GM18858 (cell line): ENCODE data around the gene PAPPA2.
"Not testable (repeated sequence)": the region's sequence is repeated elsewhere in the genome, so short reads cannot be mapped to it uniquely, and the experiment has no call there.

Experiments
- ATAC-seq: cut with Tn5 transposase; IDR thresholded peaks from one replicate; pipeline ENCODE4 v1.9.1; 2021; ENCODE audit not compliant: unreplicated experiment

PAPPA2 gene

DNA sequence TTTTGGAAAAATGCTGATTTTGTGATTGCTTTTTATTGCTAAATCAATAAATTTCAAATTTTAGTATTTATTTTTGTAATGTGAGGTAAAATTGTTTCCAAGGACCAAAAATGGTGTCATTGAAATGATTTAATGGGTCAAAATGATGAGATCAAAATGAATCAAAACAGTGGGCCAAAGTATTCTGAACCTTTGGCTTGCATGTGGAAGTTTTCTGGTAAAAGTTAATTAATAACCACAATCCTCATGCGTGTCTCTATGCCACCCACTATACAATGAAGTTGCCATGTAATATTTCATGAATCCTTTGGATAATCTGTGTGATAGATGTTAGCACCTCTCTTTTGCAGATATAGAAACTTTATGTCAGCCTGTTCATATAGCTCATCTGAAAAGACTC lies 83.8 kb downstream of the PAPPA2 start:
- ATAC-seq: no peak

GRCh38 chr1:176551146-176551545 lies 88.2 kb downstream of the PAPPA2 start:
- ATAC-seq: no peak

GRCh38 chr1:176552217-176552991 lies 89.4 kb downstream of the PAPPA2 start:
- no peak for ATAC-seq

GRCh38 chr1:176552999-176553398 lies 90.0 kb downstream of the PAPPA2 start:
- ATAC-seq: no peak

- ATAC-seq: no peak
These were observed 93.3 kb downstream of the PAPPA2 start for GRCh38 chr1:176556288-176556687.

GRCh38 chr1:176557543-176558258 lies 94.7 kb downstream of the PAPPA2 start:
- no peak for ATAC-seq

- no peak for ATAC-seq
These were observed 95.6 kb downstream of the PAPPA2 start for GRCh38 chr1:176558561-176558960.

DNA sequence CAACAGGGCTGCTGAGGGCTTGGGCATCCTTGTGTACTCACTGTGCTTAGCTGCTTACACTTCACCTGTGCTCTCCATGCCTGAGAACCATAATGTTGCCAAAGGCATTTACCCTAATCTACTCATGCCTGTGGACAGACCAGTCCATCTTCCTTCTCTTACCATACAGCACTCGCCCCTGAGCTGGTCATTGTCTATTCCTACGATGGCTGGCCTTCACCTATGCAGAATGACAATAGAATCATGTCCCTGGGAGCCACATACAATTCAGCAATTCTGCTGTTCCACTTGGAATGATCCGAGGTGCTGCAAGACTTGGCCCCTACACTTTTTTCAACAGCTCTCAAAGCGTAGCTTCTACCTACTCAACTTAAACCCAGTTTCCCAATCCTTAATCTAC lies 96.5 kb downstream of the PAPPA2 start:
- no peak for ATAC-seq

DNA sequence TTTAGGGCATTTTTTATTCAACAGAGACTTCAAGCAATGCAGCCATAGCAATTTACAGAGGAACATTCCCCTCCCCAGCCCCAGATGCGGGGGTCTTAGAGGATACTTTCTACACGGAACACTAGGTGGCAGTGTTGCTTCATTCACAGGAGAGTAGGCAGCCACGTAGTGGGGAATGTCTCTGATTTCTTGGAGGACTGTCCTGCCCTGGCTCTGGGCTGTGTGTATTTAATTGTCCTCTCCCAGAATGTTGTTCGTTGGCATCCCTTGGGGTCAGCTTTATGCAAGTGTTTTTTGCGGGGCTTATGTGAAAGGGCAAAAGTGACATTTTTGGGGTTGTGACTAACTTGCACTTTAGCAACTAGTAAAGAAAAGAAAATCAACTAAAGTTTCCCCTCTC lies 96.9 kb downstream of the PAPPA2 start:
- ATAC-seq: peak; percentile 47

GRCh38 chr1:176560681-176561080 lies 97.7 kb downstream of the PAPPA2 start:
- no peak for ATAC-seq

DNA sequence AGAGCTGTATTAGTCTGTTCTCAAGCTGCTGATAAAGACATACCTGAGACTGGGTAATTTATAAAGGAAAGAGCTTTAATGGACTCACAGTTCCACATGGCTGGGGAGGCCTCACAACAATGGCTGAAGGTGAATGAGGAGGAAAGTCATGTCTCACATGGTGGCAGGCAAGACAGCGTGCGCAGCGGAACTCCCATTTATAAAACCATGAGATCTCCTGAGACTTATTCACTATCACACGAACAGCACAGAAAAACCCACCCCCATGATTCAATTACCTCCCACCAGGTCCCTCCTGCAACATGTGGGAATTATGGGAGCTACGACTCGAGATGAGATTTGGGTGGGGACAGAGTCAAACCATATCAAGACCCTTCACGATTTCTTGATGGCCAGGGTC lies 98.8 kb downstream of the PAPPA2 start:
- ATAC-seq: not testable (repeated sequence)

DNA sequence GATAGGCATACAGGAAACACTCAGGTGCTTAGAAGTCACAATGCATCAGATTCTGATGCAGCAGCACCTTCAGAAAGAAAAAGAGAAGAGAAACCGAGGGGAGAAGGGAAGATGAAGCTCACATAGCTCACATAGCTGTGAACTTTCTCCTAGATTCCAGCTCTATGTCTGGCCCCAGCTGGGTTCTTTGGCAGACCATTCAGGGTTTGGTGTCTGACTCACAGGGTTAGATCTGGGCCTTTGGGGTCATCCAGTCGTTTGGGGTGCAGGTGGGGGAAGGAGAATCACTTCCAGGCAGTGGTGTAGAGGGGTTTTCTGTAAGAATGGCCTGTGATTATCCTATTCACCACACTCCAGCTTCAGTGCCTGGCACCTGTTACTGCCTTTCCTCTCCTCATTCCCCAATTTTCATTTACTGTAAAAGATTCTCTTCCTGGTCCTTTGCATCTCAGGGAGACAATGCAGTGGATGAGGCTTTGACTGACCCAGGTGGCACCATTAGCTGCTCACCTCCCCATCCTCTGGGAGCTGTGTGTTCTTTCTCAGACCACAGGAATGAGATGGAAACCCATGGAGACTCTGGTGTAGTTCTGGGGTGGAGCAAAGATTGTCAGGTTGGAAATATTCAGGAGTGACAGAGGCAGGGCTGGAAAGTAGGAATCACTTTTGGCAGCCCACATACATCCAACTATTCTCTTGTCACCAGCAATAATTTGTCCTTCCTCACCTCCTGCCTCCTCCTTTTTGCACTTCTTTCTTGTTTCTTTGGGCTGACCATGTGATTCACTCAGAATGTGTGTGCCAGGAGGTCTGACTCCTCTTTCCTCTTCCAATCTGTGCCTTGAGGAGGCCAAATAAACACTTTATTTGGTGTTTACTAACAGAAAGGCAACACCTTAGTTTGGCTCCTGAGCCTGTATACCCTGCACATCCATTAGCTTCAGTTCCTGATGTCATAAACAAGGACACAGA lies 103.3 kb downstream of the PAPPA2 start:
- no peak for ATAC-seq

DNA sequence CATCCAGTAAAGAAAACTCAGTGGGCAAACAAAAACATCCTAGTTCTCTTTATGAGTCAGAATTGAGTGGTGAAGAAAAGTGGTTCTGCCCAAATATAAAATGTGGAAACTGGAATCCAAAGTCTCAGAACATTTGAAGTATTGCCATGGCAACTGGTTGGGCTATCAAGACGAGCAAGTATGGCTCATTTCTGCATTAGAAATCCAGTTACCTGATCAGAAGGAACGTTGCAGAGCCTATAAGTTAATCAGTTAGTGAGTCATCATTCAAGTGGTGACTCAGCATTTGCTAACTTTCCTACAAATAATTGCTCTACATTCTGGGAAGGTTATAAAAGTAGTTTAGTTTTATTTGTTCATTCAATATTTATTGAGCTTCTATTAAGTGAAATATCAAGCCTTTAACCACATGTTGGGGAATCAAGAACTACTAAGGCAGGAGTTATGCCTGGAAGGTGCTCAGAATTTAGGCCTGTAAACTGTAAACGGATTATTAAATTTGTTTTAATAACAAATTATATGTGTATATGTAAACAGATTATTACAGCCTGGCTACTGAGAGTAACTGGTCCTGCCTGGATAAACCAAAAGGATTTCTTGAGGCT lies 104.3 kb downstream of the PAPPA2 start:
- ATAC-seq: no peak

DNA sequence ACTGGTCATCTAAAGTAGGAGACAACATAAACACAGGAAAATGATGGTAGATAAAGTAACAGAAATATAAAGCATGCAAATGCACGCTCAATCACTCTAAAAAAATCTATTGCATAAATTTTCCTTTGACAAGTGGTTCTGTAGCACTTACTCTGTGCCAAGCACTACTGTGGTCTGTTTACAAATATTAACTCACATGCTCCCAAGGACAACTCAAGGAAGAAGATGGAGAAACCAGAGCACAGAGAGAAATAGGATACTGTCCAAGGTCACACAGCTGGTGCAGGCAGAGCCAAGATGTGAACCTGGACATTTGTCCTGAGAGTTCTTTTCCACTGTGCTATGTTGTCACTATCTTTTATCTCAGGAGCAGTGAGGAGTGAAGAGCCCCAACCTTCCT lies 105.2 kb downstream of the PAPPA2 start:
- ATAC-seq: no peak

DNA sequence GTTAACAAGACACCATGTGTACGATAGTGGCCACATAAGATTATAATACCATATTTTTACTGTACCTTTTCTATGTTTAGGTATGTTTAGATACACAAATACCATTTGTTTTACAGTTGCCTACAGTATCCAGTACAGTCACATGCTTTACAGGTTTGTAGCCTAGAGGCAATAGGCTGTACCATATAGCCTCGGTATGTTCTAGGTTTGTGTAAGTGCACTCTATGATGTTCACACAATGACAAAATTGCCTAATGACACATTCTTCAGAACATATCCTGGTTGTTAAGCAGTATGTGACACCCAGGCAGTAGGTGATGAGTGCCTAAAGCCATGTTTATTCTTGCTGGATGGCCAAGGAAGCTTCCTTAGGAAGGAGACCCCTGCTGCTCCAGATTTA lies 111.8 kb downstream of the PAPPA2 start:
- no peak for ATAC-seq

- no peak for ATAC-seq
These were observed 113.0 kb downstream of the PAPPA2 start for GRCh38 chr1:176575991-176576390.

DNA sequence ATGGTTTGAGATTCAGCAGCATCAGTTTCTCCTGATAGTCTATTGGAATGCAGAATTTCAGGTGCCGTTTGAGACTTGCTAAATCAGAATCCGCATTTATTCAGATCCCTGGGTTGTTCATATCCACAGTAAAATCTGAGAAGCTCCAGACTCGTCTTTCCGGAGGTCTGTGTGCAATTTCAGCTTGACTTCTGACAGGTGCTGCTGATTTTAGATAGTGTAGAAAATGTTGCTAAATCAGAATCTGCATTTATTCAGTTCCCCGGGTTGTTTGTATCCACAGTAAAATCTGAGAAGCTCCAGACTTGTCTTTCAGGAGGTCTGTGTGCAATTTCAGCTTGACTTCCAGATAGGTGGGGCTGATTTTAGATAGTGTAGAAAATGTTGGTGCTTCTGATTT lies 113.7 kb downstream of the PAPPA2 start:
- ATAC-seq: no peak

GRCh38 chr1:176577646-176578197 lies 114.7 kb downstream of the PAPPA2 start:
- no peak for ATAC-seq

DNA sequence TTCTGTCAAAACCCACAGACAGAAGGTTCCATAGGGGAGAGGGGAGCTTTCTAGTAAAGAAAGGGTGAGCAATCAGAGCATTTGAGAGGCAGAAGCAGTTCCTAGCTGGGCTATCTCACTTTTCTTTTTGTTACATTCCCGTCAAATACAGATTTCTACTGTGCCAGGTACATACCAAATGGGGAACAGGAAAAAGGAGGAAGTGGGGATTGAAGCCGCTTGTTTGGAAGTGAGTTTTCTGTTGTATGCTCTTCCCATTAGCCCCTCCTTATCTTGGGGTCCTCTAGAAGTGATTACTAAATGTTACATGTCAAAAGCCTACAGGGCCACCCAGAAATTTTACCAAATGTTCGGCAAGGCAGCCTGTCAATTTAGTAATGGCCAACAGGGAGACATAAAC lies 116.1 kb downstream of the PAPPA2 start:
- ATAC-seq: no peak

DNA sequence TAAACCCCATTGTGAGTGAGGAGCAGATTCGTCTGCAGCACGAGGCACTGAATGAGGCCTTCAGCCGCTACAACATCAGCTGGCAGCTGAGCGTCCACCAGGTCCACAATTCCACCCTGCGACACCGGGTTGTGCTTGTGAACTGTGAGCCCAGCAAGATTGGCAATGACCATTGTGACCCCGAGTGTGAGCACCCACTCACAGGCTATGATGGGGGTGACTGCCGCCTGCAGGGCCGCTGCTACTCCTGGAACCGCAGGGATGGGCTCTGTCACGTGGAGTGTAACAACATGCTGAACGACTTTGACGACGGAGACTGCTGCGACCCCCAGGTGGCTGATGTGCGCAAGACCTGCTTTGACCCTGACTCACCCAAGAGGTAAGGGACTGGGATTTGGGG lies 132.2 kb downstream of the PAPPA2 start:
- ATAC-seq: no peak

- ATAC-seq: no peak
These were observed 138.4 kb downstream of the PAPPA2 start for GRCh38 chr1:176601348-176601747.
